HuH-7 (cell line): ENCODE results near the gene PTX3.

Source experiments
- DNase-seq: peaks from one replicate; pipeline ENCODE4 v3.0.0; 2011; ENCODE audit warnings: low spot score

The PTX3 gene

DNA sequence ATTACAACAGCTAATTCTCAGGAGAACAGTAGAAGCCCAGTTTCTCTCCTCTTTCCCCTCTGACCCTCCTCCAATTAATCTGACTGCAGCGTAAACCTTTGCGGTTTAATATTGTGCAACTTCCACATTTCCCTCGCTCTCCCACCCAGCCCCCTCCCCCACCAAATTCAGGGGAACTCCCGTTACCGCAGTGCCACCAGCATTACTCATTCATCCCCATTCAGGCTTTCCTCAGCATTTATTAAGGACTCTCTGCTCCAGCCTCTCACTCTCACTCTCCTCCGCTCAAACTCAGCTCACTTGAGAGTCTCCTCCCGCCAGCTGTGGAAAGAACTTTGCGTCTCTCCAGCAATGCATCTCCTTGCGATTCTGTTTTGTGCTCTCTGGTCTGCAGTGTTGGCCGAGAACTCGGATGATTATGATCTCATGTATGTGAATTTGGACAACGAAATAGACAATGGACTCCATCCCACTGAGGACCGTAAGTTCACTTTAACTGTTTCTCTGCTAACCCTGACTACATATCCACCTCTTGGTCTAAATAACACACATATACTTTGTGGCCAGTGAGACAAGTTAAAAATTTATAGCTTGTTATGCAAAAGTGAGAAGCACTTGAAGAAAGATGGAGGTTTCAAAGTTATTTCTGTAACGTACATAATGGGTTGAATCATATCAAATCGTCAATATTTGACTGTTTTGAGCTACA, at the start of gene PTX3:
Gene PTX3, plus strand, starts transcription at position 268 of the 709 bp plus-strand sequence. Its CDS starts 84 bp downstream, at position 352.
- peak; percentile 20 for DNase-seq

DNA sequence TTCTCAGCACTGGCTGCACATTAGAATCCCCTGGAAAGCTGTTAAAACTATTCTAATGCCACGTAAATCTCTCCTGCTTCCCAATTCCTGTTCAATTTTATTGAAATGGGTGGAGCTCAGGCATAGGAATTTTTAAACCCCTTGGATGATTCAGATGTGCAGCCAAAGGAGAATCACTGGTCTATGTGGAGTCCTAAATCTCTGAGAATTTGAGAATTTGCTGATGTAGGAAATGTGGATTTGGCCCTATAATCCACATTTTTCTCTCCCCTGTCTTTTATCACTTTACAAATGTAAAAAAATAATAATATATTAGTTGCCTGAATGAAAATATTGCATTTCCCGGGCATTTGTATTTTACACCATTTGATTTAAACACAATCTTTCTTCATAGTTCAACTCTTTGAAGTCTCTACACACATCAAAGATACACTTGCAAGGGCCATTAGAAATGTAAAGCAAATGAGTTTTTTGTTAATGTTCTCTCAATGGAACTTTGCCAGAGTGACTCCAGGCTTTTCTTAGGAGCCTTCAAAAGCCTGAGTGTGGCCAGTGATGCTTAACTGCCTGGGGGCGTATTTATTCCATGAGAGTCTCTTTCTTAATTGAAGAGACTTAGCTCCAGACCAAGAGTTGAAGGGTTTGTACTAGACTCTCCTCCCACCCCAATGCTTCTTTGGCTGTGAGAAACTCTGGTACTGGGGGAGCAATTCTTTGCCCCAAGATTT, 48.8 kb upstream of the PTX3 start:
- DNase-seq = no peak

DNA sequence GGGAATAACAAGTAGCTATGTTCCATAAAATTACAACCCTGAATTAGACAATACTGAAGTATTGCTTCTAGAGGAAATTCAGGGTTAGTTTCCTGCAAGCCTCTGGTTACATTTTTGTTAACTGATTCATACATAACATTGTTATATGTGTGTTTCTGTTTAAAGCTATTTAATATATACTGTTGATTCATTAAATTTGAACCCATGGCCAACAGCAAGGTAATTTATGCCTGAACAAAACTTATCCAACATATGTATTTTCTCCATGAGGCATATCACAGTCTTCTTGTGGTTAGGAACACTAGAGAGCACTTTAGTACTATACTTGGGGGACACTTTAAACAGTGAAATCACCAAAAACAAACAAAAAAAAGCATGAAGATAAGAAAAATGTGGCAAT, 47.7 kb upstream of the PTX3 start:
- no peak for DNase-seq

- no peak for DNase-seq
These were observed 45.7 kb upstream of the PTX3 start for GRCh38 chr3:157390713-157391515.

DNA sequence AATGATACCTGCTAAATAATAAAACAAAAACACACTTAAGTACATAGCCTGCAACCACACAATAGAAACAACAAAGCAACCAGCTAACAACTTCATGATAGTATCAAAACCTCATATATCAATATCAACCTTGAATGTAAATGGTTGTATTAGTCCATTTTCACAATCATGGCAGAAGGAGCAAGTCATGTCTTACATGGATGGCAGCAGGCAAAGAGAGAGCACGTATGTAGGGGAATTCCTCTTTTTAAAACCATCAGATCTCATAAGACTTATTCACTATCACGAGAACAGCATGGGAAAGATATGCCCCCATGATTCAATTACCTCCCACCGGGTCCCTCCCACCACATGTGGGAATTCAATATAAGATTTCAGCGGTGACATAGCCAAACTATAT, 44.5 kb upstream of the PTX3 start:
- DNase-seq = no peak

- DNase-seq = no peak
These were observed 43.5 kb upstream of the PTX3 start for GRCh38 chr3:157393113-157393512.

- DNase-seq = no peak
These were observed 42.2 kb upstream of the PTX3 start for GRCh38 chr3:157394411-157394810.

DNA sequence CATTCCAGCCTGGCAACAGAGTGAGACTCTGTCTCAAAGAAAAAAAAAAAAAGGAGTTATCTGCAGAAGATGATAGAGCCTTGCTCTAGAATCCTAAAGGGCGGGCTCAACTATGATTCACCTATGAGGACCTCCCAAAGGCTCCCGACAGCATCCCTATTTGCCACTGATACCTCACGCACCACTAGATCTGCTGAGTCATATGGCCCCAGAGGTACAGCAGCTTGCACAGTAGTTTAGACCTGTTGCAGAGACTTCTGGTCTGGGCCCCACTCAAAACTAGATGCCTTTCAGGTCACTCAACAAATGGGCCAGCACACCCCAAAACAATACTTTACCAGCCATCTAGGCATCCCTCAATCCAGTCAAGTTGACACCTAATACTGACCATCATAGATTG, 38.1 kb upstream of the PTX3 start:
- DNase-seq = no peak

DNA sequence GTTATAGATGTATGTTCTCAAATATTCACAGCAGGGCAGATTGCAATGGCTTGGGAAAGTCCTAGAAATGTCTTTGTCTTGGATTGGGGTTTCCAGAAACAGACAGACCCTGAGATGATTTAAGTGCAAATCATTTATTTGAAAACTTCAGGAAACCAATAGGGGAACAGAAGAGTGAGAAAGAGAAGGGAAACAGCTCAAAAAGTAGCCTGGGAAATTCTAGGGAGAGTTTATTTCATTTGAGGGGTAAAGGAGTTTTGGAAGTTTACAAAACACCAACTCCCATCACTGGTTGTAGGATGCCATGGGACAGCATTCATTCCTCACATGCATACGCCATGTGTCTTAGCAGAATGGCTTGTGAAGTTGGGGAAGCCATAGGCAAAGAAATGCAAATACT, 32.3 kb upstream of the PTX3 start:
- DNase-seq = no peak

DNA sequence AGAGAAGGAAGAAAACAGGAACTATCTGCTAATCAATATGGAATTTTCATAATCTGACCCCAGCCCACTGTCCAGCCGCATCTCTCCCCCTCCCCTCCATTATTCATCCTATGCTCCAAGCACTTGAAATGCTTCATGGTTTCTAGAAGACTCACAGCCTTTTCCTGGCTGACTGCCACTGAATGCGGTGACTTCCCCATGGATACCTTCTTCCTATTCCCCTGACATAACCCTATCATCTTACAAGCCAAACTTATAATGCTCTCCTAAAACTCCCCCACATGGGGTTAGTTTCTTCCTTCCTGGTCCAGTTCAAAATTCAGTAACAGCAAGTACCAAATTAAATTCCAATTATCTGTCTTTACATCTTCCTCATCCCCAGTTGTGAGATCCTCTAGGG, 31.2 kb upstream of the PTX3 start:
- no peak for DNase-seq

- no peak for DNase-seq
These were observed 30.3 kb upstream of the PTX3 start for GRCh38 chr3:157406394-157406793.

DNA sequence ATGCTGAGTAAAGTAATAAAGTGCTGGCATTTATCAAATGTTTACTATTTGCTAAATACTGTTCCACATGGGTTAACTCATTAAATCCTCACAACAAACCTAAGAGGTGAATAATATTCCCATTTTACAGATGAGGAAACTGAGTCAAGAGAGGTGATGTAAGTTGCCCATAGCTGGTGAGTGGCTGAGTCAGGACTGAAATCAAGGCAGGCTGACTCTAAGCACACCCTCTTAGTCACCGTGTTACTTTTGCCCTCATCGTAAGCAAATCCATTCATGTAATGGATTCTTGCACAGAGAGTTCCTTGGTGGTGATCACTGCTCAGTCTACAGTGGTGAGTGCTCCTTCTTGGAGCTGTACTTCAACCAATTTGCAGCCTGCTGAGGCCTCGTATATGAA, 28.9 kb upstream of the PTX3 start:
- no peak for DNase-seq

DNA sequence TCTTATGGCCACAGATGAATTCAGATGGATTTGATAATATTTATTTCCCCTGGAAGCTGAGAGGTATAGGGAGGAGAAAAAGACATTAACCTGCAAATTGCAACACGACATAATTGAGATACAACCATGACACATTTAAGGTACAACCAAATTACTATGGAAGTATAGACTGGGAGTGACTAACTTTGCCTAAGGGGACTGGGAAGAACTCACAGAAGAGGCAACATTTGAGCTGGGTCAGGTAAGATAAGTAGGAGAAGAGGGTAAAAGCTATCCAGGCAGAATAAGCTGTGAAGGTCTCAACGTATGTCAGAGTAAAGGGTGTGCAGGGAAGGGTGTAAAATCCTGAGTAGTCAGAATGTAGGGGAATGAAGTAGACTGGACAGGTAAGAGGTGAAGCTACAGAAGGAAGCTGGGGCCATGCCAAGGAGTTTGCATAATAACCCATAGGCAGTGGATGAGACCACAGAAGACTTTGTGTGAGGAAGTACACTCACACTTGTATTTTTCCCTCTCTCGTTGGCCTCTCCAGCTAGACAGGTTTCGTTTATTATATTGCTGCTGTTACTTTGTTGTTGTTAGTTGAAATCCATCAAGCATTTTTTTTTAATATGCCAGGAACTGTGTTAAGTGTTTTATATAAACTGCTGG, 28.0 kb upstream of the PTX3 start:
- no peak for DNase-seq

DNA sequence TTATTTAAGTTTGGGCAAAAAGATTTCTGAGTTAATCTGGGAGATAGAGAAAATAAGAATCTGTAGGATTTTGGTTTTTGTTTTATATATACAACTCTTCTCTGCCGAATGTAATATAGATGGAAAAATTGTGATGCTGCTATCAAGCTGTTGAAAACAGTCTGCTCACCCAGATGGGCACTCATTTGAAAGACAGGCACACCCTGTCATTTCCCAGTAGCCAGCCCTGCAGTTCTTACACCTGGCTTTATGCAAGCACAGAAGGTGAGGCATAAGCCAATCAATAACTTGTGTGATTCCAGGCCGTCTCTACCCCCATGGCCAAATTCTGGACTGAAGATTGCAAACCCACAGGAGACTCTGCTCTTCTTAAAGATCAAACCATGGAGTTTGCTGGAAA, 27.1 kb upstream of the PTX3 start:
- no peak for DNase-seq

DNA sequence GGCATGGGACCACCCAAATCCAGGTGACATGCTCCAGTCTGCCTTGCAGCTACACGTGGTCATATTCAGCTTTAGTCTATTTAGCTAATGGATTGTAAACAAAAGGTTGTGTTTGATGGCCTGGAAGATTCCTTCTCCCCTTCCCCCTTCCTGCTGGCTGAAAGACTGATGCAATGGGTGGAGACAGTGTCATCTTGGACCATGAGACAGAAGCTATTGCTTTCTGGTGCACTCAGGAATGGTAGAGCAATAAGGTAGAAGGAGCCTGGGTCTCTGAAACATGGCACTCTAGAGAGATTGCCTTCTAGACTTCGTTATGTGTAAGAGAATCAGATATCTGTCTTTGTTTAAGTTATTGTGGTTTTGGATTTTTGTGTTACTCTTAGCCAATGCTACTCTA, 25.7 kb upstream of the PTX3 start:
- DNase-seq = no peak

DNA sequence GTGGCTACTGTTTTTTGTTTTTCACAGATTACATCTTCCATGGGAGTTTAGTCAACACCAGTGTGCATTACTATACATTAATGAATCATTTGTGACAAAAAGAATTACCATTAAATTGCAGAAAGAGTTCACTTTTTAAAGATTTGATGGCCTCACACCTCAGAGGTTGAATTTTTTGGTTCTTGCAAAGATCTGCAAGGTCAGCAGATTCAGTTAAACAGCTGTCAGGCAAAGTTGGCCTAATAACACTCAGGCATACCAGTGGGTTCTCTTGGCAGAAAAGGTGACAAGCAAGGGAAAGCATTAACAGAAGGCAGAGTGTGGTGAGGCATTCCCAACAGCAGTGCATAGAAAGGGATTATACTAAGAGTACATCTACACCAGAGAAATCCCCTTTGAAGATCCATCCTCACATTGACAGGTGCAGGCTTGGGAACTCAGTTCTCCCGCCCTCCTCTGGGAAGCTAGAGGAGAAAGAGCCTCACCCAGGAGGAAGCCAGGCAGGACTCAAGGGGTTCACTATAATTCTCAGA, 24.3 kb upstream of the PTX3 start:
- DNase-seq = no peak

GRCh38 chr3:157414861-157415260, 21.8 kb upstream of the PTX3 start:
- no peak for DNase-seq

DNA sequence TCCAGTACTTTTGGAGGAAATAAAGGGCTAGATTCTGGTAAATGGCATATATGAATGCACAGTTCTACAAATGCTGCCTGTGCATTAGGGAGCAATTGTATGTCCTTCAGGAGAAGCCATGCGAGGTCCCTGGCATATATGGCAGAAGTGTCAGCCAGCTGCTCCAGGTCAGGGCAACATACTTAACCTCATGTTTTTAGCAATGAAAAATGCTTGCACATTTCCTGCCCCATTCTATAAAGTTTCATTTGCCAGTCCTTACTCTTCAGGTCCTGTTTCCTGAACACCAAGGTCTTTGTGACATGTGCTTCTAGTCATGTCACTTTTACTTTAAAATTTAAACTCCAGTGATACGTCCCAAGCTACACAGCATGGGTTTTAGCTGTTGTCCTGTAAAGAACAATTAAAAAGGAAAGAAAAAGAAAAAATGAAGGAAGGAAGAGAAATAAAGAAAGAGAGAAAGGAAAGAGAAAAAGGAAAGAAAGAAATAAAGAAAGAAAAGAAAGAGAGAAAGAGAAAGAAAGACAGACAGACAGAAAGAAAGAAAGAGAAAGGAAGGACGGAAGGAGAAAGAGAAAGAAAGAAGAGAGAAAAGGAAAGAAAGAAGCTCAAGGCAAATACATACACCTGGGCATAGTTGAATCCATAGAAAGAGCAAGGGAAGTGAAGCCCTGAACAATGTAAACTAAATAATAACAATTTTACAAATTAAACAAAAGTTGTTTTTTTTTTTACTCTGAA, 20.1 kb upstream of the PTX3 start:
- no peak for DNase-seq

DNA sequence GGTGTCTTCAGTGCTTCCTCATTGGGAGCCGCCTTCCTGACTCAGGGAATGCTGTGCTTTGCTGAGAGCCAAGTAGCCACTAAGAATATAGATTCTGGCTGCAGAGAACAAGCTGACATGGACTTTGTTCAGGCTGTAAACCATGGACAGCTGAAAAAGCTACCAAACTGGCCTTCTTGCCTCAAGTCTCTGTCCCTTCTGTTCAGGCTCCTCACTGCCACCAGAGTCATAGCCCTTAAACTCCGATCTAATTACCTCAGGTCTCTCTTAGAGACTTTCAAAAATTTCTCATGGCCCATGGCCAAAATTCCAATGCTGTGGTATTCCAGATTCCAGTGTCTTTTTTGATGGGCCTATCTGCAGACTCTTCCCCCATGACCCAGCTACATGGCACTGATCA, 19.4 kb upstream of the PTX3 start:
- no peak for DNase-seq

DNA sequence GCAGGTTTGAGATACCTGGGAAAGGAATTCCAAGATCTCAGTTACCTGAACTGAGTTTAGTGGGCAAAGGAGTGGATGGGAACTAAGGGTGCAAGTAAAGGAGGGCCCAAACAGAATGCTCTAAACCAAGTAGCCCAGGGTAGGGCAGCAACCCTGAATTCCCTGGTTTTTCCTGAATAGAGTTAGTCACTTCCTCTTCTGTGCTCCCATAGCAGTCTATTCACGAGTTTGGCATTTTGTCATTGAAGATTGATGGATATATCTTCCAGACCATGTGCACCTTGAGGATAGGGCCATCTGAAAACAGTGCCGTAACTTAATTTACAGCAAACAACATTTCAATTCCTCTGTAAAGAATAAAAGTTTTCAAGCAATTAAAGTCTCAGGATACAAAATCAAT, 18.5 kb upstream of the PTX3 start:
- no peak for DNase-seq

DNA sequence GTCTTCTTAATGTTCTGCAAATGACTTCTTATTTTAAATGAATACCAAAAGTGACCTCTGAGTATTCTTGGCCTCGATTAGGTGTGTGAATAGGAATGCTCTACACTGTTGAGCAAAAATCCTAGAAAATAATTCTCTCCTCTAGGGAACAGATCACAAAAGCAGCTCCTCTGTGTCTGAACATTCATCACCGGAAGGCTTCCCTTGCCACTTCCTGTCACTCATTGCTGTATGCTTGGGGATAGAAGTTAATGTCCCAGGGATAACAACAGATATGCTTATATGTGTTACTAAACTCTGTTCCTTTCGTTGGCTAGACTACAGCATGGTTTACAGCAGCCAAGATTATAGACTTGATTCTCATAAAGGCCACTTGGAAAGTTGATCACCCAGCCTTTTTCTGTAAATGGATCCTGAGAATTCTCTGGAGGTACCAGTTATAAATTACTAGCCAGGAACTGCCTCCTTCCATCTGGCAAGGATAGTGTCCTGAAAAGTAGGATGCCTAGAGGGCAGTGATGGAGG, 16.0 kb upstream of the PTX3 start:
- DNase-seq = no peak
